Umbilical cord (tissue), 2 donors: ENCODE measurements around the gene JSRP1. TPM values are rescaled to one million over a fixed set of nuclear protein-coding genes. Genes with fewer than 3 reads are reported as not detected.

Experiments
- DNase-seq: peaks from one replicate; pipeline ENCODE4 v3.0.0-alpha.2; 2015; ENCODE audit warnings: low spot score
- total RNA-seq: library from RNA; depleted of rRNA; stranded (reverse); fragments of >200 nt; gene quantifications from one replicate; pipeline ENCODE4 v1.2.3, GENCODE V29; 2014; ENCODE audit warnings: low replicate concordance; ENCODE audit not compliant: insufficient read depth

JSRP1 gene
- total RNA-seq, 1 donor from 2014 or later = not detected

- DNase-seq = no peak
Measured at GRCh38 chr19:2217591-2217990, 38.6 kb downstream of the JSRP1 start.

GRCh38 chr19:2216361-2217225 lies 39.6 kb downstream of the JSRP1 start:
- no peak for DNase-seq

GRCh38 chr19:2215281-2215751 lies 40.9 kb downstream of the JSRP1 start:
- DNase-seq = no peak

GRCh38 chr19:2214251-2214650 lies 42.0 kb downstream of the JSRP1 start:
- no peak for DNase-seq

- DNase-seq = no peak
Measured at GRCh38 chr19:2213799-2214198, 42.4 kb downstream of the JSRP1 start.

GRCh38 chr19:2212861-2213711 lies 43.1 kb downstream of the JSRP1 start:
- DNase-seq = no peak

GRCh38 chr19:2210987-2211740 lies 45.1 kb downstream of the JSRP1 start:
- no peak for DNase-seq

GRCh38 chr19:2210206-2210605 lies 46.0 kb downstream of the JSRP1 start:
- no peak for DNase-seq

GRCh38 chr19:2209408-2209807 lies 46.8 kb downstream of the JSRP1 start:
- DNase-seq = no peak

GRCh38 chr19:2208975-2209374 lies 47.2 kb downstream of the JSRP1 start:
- DNase-seq = no peak

- peak; percentile 95 for DNase-seq
Measured at GRCh38 chr19:2207991-2208860, 48.0 kb downstream of the JSRP1 start.

- DNase-seq = no peak
Measured at GRCh38 chr19:2207008-2207407, 49.2 kb downstream of the JSRP1 start.

GRCh38 chr19:2202366-2202765 lies 53.9 kb downstream of the JSRP1 start:
- DNase-seq = no peak

Other genes starting within 250 kb of the JSRP1 start
- gene BTBD2, start 240.7 kb downstream of the JSRP1 start, total RNA-seq = 31.8 TPM
- gene MKNK2, start 205.2 kb downstream of the JSRP1 start, total RNA-seq = 17.8 TPM
- gene MOB3A, start 160.1 kb downstream of the JSRP1 start, total RNA-seq = 7.7 TPM
- 1.2 TPM for gene IZUMO4, start 159.5 kb downstream of the JSRP1 start, total RNA-seq
- gene AP3D1, start 104.9 kb downstream of the JSRP1 start, total RNA-seq = 46.0 TPM
- gene DOT1L, start 92.5 kb downstream of the JSRP1 start, total RNA-seq = 6.0 TPM
- 29.4 TPM for gene PLEKHJ1, start 20.1 kb downstream of the JSRP1 start, total RNA-seq
- 39.7 TPM for gene SF3A2, start 19.6 kb downstream of the JSRP1 start, total RNA-seq
- 3.1 TPM for gene AMH, start 7.1 kb downstream of the JSRP1 start, total RNA-seq
- 0.24 TPM for gene PEAK3, start 25.8 kb upstream of the JSRP1 start, total RNA-seq
- not detected for gene LINGO3, start 51.7 kb upstream of the JSRP1 start, total RNA-seq
- gene LSM7, start 72.2 kb upstream of the JSRP1 start, total RNA-seq = 76.6 TPM
- 20.5 TPM for gene SPPL2B, start 72.3 kb upstream of the JSRP1 start, total RNA-seq
- gene TMPRSS9, start 103.8 kb upstream of the JSRP1 start, total RNA-seq = not detected
- gene TIMM13, start 171.2 kb upstream of the JSRP1 start, total RNA-seq = 19.7 TPM
- 17.8 TPM for gene LMNB2, start 200.5 kb upstream of the JSRP1 start, total RNA-seq
- 58.7 TPM for gene GADD45B, start 219.7 kb upstream of the JSRP1 start, total RNA-seq